Stimulated activated CD8-positive, alpha-beta memory T cell treated with anti-CD3 and anti-CD28 coated beads, Interleukin-7, amount 100 ng/mL, for 4 hours (primary cell): ENCODE data around the gene WDR1.

ENCODE experiments used
- DNase-seq, 2 donors: peaks; one replicate each; pipeline ENCODE4 v3.0.0-alpha.2; 2020; ENCODE audit warnings: low read depth in 2 of 2

The WDR1 gene

GRCh38 chr4:10116569-10117358 is at the start of gene WDR1:
TSS of gene WDR1 (minus strand) at chr4:10116799. CDS start at chr4:10116666, 133 bp downstream.
- DNase-seq, result peak; percentile 86 to 90

GRCh38 chr4:10164877-10165283 is 48.3 kb upstream of the WDR1 start:
- DNase-seq, result no peak

GRCh38 chr4:10163296-10163695 is 46.7 kb upstream of the WDR1 start:
- DNase-seq, result no peak

- DNase-seq, result no peak
These were observed 45.9 kb upstream of the WDR1 start for GRCh38 chr4:10162341-10163000.

GRCh38 chr4:10161840-10162239 is 45.2 kb upstream of the WDR1 start:
- no peak for DNase-seq

- DNase-seq, result no peak
These were observed 44.5 kb upstream of the WDR1 start for GRCh38 chr4:10161146-10161545.

- no peak for DNase-seq
These were observed 43.8 kb upstream of the WDR1 start for GRCh38 chr4:10160281-10160856.

GRCh38 chr4:10159671-10160070 is 43.1 kb upstream of the WDR1 start:
- no peak for DNase-seq

- no peak for DNase-seq
These were observed 41.8 kb upstream of the WDR1 start for GRCh38 chr4:10158333-10158942.

GRCh38 chr4:10157478-10158332 is 41.1 kb upstream of the WDR1 start:
- DNase-seq, result peak; percentile 5 to 10

GRCh38 chr4:10154241-10154640 is 37.6 kb upstream of the WDR1 start:
- no peak for DNase-seq

- DNase-seq, result no peak
These were observed 36.6 kb upstream of the WDR1 start for GRCh38 chr4:10153161-10153560.

- DNase-seq, result no peak
These were observed 34.6 kb upstream of the WDR1 start for GRCh38 chr4:10151182-10151581.

- DNase-seq, result no peak
These were observed 28.4 kb upstream of the WDR1 start for GRCh38 chr4:10144966-10145365.

GRCh38 chr4:10144479-10144878 is 27.9 kb upstream of the WDR1 start:
- DNase-seq, result no peak

- DNase-seq, result no peak
These were observed 26.6 kb upstream of the WDR1 start for GRCh38 chr4:10143171-10143570.

GRCh38 chr4:10140866-10141759 is 24.5 kb upstream of the WDR1 start:
- no peak for DNase-seq

GRCh38 chr4:10139518-10139917 is 22.9 kb upstream of the WDR1 start:
- no peak for DNase-seq

- no peak for DNase-seq
These were observed 18.7 kb upstream of the WDR1 start for GRCh38 chr4:10135260-10135659.

GRCh38 chr4:10134141-10134540 is 17.5 kb upstream of the WDR1 start:
- no peak for DNase-seq

GRCh38 chr4:10131202-10131601 is 14.6 kb upstream of the WDR1 start:
- no peak for DNase-seq
